BLaER1 treated with 17β-estradiol and CSF1 and Interleukin-3, amounts not matched to agents 10 nM and 100 nM (cell line): Measurements from ENCODE around the gene UCP2.
"Not testable (repeated sequence)": the region's sequence is repeated elsewhere in the genome, so short reads cannot be mapped to it uniquely, and the experiment has no call there.

Experiments
- H3K27ac ChIP-seq, 11 experiments: shearing (Covaris generic); formaldehyde crosslinking; 2 replicates each; pipeline ENCODE4 v1.8.1; 2022
- H3K27me3 ChIP-seq, 11 experiments: shearing (Covaris generic); formaldehyde crosslinking; 2 replicates each; pipeline ENCODE4 v1.8.1; 2022
- H3K36me3 ChIP-seq, 11 experiments: shearing (Covaris generic); formaldehyde crosslinking; 2 replicates each; pipeline ENCODE4 v1.8.1; 2022
- H3K4me1 ChIP-seq, 10 experiments: shearing (Covaris generic); formaldehyde crosslinking; 2 replicates each; pipeline ENCODE4 v1.8.1; 2022
- H3K4me2 ChIP-seq, 11 experiments: shearing (Covaris generic); formaldehyde crosslinking; 2 replicates each; pipeline ENCODE4 v1.8.1; 2022
- H3K4me3 ChIP-seq, 10 experiments: shearing (Covaris generic); formaldehyde crosslinking; 2 replicates each; pipeline ENCODE4 v1.8.1; 2022
- H3K9ac ChIP-seq, 11 experiments: shearing (Covaris generic); formaldehyde crosslinking; 2 replicates each; pipeline ENCODE4 v1.8.1; 2022
- H3K9me3 ChIP-seq, 11 experiments: shearing (Covaris generic); formaldehyde crosslinking; replicated peaks in 1 of 11; 2 replicates each; pipeline ENCODE4 v1.8.1; 2022
- H4K20me1 ChIP-seq, 11 experiments: shearing (Covaris generic); formaldehyde crosslinking; 2 replicates each; pipeline ENCODE4 v1.8.1; 2022
- Cebpa-rat ChIP-seq, 11 experiments: shearing (Covaris generic); IDR thresholded peaks; 2 replicates each; pipeline ENCODE4 v1.8.1; 2022

Gene UCP2

DNA sequence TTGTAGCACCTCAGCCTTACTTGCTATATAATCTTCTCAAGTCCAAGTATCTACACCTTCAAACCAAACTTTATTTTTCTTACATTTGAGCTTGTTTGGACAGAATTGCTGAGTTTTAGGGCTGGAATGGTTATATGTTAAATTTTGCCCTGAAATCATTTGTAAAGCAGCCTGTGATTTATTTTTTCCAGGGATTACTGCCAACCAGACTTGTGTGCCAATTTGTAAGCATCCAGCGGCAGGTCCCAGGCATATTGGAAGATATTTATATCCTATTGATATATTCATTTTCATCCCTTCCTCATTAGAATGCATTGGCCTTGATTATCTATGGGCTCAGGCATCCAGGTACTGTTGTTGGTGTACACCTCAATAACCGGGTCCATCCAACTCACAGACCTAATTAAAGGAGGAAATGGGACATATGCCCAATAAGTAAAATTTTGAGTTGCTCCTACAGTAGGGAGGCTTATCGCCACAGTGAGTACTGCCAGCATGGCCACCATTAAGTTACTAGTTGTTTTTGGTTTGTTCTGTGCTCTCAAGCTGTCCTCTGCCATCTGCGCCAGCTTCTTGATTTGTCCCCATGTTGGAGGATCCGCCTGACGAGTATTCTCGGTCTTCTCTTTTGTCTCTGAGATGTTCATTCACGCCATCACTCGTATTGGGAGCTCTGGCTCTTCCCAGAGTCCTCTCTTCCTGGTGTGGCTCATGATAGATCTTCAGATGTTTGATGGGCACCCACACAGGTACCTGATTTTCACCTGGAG lies 41.7 kb downstream of the UCP2 start:
- no peak for TF ChIP-seq Cebpa-rat (IDR thresholded peaks at IDR 0.05)
- Histone ChIP-seq H3K4me1 (peaks cover 3 to 11% (median 7%) of the 10 kb centered on the region in 10 experiments; a peak in 15 of 20 replicates), H3K4me2 (no peak overlapping the region), H3K9me3 (peaks cover 59 to 71% (median 62%) of the 10 kb centered on the region in 11 experiments), H3K4me3 (no peak overlapping the region), H3K36me3 (peaks cover 0 to 25% (median 7%) of the 10 kb centered on the region in 11 experiments; a peak in 9 of 22 replicates), H3K27me3 (no peaks in the 10 kb centered on the region), H3K27ac (no peak overlapping the region), H4K20me1 (no peaks in the 10 kb centered on the region), H3K9ac (no peak overlapping the region)

DNA sequence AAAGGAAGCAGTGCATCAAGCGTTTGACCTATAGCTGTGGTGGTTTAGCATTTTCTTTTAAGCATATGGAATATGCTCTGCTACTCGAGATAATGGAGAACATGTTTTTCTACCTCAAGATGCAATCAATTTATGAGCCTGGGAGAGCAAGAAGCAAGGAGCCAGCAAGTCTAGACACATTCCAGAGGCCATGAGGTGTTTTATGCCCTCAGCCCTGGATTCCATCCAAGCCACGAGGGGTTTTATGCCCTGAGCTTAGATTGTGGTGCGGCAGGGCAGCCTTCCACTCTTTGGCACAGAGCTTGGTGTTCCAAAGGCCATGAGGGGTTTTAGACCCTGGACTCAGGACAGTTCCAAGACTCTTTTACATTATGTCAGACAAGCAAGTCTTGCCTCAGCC lies 43.5 kb downstream of the UCP2 start:
- peaks cover 59 to 73% (median 62%) of the 10 kb centered on the region in 11 experiments for H3K9me3 ChIP-seq

DNA sequence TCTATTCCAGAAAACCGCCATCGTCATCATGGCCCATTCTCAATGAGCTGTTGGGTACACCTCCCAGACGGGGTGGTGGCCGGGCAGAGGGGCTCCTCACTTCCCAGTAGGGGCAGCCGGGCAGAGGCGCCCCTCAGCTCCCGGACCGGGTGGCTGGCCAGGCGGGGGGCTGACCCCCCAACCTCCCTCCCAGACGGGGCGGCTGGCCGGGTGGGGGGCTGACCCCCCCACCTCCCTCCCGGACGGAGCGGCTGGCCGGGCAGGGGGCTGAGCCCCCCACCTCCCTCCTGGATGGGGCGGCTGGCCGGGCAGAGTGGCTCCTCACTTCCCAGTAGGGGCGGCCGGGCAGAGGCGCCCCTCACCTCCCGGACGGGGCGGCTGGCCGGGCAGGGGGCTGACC lies 46.6 kb downstream of the UCP2 start:
- H3K27ac ChIP-seq, H3K4me1 ChIP-seq, H4K20me1 ChIP-seq, H3K4me2 ChIP-seq, H3K4me3 ChIP-seq, H3K9ac ChIP-seq, H3K27me3 ChIP-seq: not testable (repeated sequence)
- H3K9me3 ChIP-seq = peaks cover 40 to 49% (median 44%) of the 10 kb centered on the region in 11 experiments
- H3K36me3 ChIP-seq = peaks cover 9 to 55% (median 28%) of the 10 kb centered on the region in 11 experiments; a peak in 19 of 22 replicates

More for the DNA sequence above, 43.5 kb downstream of the UCP2 start:
- TF ChIP-seq Cebpa-rat (IDR thresholded peaks at IDR 0.05) = no peak
- H3K36me3 ChIP-seq = peaks cover 4 to 36% (median 12%) of the 10 kb centered on the region in 11 experiments; a peak in 16 of 22 replicates
- H3K9ac ChIP-seq = no peak overlapping the region
- no peak overlapping the region for H3K27ac ChIP-seq
- H3K4me1 ChIP-seq = no peaks in the 10 kb centered on the region
- H3K4me3 ChIP-seq = no peak overlapping the region
- H3K4me2 ChIP-seq = no peak overlapping the region
- no peaks in the 10 kb centered on the region for H4K20me1 ChIP-seq
- H3K27me3 ChIP-seq = no peaks in the 10 kb centered on the region

DNA sequence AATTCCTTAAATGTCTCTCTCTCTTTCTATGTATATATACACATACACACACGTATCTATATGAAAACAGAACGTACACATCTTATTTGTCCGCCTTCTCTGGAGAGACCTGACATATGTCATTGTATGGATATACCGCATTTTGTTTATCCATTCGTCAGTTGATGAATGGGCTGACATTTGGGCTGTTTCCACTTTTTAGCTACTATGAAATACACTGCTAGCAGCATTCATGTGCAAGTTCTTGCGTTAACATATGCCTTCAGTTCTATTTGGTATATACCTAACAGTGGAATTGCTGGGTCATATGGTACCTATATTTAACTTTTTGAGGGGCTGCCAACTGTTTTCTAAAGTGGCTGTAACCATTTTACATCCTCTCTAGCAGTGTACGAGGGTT lies 49.9 kb downstream of the UCP2 start:
- H3K4me1 ChIP-seq = no peaks in the 10 kb centered on the region
- H3K27ac ChIP-seq = no peak overlapping the region
- H3K27me3 ChIP-seq = no peaks in the 10 kb centered on the region
- peaks cover 34 to 74% (median 51%) of the 10 kb centered on the region in 11 experiments for H3K36me3 ChIP-seq
- no peak overlapping the region for H3K4me3 ChIP-seq
- H4K20me1 ChIP-seq = no peaks in the 10 kb centered on the region
- no peak overlapping the region for H3K9ac ChIP-seq
- no peak for TF ChIP-seq Cebpa-rat (IDR thresholded peaks at IDR 0.05)
- H3K4me2 ChIP-seq = no peak overlapping the region
- peaks cover 8 to 16% (median 11%) of the 10 kb centered on the region in 11 experiments for H3K9me3 ChIP-seq

DNA sequence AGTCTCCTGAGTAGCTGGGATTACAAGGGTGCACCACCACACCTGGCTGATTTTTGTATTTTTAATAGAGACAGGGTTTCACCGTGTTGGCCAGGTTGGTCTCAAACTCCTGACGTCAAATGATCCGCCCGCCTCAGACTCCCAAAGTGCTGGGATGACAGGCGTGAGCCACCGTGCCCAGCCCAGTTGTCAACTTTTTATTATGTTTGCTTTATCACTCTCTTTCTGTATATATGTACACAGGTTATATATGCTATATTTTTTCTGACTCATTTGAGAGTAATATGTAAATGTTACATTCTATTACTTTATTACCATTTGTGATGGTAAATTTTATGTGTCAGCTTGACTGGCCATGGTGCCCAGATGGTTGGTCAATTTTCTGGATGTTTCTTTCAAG lies 50.7 kb downstream of the UCP2 start:
- Histone ChIP-seq H3K9me3 (peaks cover 3 to 10% (median 3%) of the 10 kb centered on the region in 11 experiments; a peak in 20 of 22 replicates), H3K9ac (no peak overlapping the region), H3K4me1 (no peaks in the 10 kb centered on the region), H3K36me3 (peaks cover 41 to 79% (median 60%) of the 10 kb centered on the region in 11 experiments), H3K27ac (no peak overlapping the region), H4K20me1 (no peaks in the 10 kb centered on the region), H3K4me2 (no peak overlapping the region), H3K27me3 (no peaks in the 10 kb centered on the region), H3K4me3 (no peak overlapping the region)
- TF ChIP-seq Cebpa-rat (IDR thresholded peaks at IDR 0.05) = no peak

DNA sequence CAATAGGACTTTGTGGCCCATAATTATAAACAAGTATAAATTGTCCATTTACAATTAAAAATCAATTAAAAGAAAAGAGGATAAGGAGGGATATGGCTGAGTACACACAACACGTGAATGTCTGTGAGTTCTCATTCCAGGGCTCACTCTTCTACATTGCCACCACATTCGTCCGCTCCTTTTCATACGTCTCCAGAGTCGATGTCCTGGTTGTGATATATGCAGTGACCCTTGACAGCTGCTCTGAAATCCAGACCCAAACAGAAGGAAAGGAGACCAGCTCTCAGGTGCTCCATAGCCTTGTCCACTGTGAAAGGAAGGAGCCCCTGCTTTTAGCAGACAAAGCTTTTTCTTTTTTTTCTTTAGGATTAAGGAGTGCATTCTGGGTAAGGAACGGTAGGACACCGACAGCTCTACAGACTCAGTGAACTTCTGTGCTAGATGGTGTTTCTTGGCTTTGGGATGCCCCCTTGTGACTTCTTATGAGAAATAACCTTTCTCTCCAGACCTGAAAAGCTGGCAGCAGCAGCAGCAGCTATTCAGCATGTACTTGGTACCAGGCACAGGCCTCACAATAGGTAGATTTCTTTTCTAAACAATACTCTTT lies 51.5 kb downstream of the UCP2 start:
- Histone ChIP-seq H3K4me3 (no peak overlapping the region), H3K9ac (no peak overlapping the region), H3K36me3 (peaks cover 49 to 86% (median 68%) of the 10 kb centered on the region in 11 experiments), H4K20me1 (no peaks in the 10 kb centered on the region), H3K4me2 (no peak overlapping the region), H3K27me3 (no peaks in the 10 kb centered on the region), H3K4me1 (no peaks in the 10 kb centered on the region), H3K9me3 (peaks cover 0 to 4% (median 0%) of the 10 kb centered on the region in 11 experiments; a peak in 4 of 22 replicates), H3K27ac (no peak overlapping the region)
- no peak for TF ChIP-seq Cebpa-rat (IDR thresholded peaks at IDR 0.05)

DNA sequence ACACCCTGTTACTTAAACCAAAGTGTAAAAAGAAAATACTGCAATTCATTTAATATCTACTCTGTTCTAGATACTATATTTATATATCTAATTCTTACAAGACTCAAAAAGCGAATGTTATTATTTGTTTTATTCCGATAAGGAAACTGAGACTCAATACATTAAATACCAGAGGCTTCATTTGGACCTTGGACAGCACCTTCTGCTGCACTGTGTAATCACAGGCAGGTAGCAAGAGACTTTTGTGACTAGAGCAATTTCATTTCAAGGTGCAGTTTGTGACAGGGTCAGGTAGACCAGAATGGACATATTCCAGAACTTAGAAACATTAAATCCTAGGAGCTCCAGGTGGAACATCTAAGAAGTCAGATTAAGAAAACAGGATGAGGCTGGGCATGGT lies 53.3 kb downstream of the UCP2 start:
- no peak overlapping the region for H3K4me3 ChIP-seq
- peaks cover 48 to 92% (median 79%) of the 10 kb centered on the region in 11 experiments for H3K36me3 ChIP-seq
- no peak overlapping the region for H3K27ac ChIP-seq
- H3K9me3 ChIP-seq = no peaks in the 10 kb centered on the region
- no peaks in the 10 kb centered on the region for H4K20me1 ChIP-seq
- H3K9ac ChIP-seq = no peak overlapping the region
- no peaks in the 10 kb centered on the region for H3K4me1 ChIP-seq
- H3K27me3 ChIP-seq = no peaks in the 10 kb centered on the region
- no peak overlapping the region for H3K4me2 ChIP-seq
- no peak for TF ChIP-seq Cebpa-rat (IDR thresholded peaks at IDR 0.05)
